ENCODE measurements around the gene NMRAL1. TPM values are rescaled to one million over a fixed set of nuclear protein-coding genes. Genes with fewer than 3 reads are reported as not detected.

NMRAL1 gene
- total RNA-seq, 5 donors from 2014 or later (not counting 1 experiment from before 2014, with no cell fraction given) = 50.1 to 79.1 (median 62.1) TPM

GRCh38 chr16:4455081-4455480 lies 19.3 kb downstream of the NMRAL1 start:
- Histone ChIP-seq H3K9me3 (no peaks in the 10 kb centered on the region), H3K27me3 (replicated peaks in 1 of 2; ENCODE audit: control insufficient read depth in 2 of 2, extremely low read depth in 1 of 2, insufficient read depth in 2 of 2, low read length in 1 of 2) (no peaks in the 10 kb centered on the region), H3K4me1 (ENCODE audit: control insufficient read depth in 1 of 2, extremely low read depth in 1 of 2, insufficient read depth in 2 of 2, low read length in 2 of 2) (peaks cover 0 to 15% of the 10 kb centered on the region in 2 experiments), H3K36me3 (ENCODE audit: control insufficient read depth in 2 of 2, extremely low read depth in 1 of 2, insufficient read depth in 1 of 2, low read length in 1 of 2) (peaks cover 22 to 65% of the 10 kb centered on the region in 2 donors), H3K4me3 (ENCODE audit: control insufficient read depth in 1 of 2, extremely low read depth in 1 of 2, low read length in 1 of 2) (no peak overlapping the region), H3K27ac (ENCODE audit: low read length) (no peak overlapping the region)
- CTCF ChIA-PET = no interaction called here
- Mint-ChIP-seq H3K9me3 (no peaks in the 10 kb centered on the region), H3K27ac (no peak overlapping the region), H3K36me3 (peaks cover 28% of the 10 kb centered on the region), H3K4me1 (peaks cover 10 to 15% (median 13%) of the 10 kb centered on the region in 3 donors), H3K4me3 (no peak overlapping the region), H3K27me3 (no peaks in the 10 kb centered on the region)
- POLR2A ChIA-PET = no interaction called here
- 90% methylated on average over 14 of the region's 14 CpGs for WGBS (ENCODE audit: insufficient coverage)
- DNase-seq (no peak), ATAC-seq (replicated peaks in 1 of 4) (no peak)

- Histone ChIP-seq H3K27ac (ENCODE audit: low read length) (no peak overlapping the region), H3K27me3 (replicated peaks in 1 of 2; ENCODE audit: control insufficient read depth in 2 of 2, extremely low read depth in 1 of 2, insufficient read depth in 2 of 2, low read length in 1 of 2) (no peaks in the 10 kb centered on the region), H3K36me3 (ENCODE audit: control insufficient read depth in 2 of 2, extremely low read depth in 1 of 2, insufficient read depth in 1 of 2, low read length in 1 of 2) (peaks cover 22 to 69% of the 10 kb centered on the region in 2 donors), H3K4me3 (ENCODE audit: control insufficient read depth in 1 of 2, extremely low read depth in 1 of 2, low read length in 1 of 2) (no peak overlapping the region), H3K4me1 (ENCODE audit: control insufficient read depth in 1 of 2, extremely low read depth in 1 of 2, insufficient read depth in 2 of 2, low read length in 2 of 2) (peaks cover 0 to 10% of the 10 kb centered on the region in 2 experiments), H3K9me3 (no peaks in the 10 kb centered on the region)
- DNase-seq = no peak
- POLR2A ChIA-PET = no interaction called here
- no peak for ATAC-seq (replicated peaks in 1 of 4)
- Mint-ChIP-seq H3K27me3 (no peaks in the 10 kb centered on the region), H3K4me3 (no peak overlapping the region), H3K27ac (no peak overlapping the region), H3K36me3 (peaks cover 28% of the 10 kb centered on the region), H3K4me1 (peaks cover 7 to 10% (median 9%) of the 10 kb centered on the region in 3 donors), H3K9me3 (no peaks in the 10 kb centered on the region)
- WGBS (ENCODE audit: insufficient coverage) = no CpG with 5 or more reads among the region's 9 CpGs
- CTCF ChIA-PET = no interaction called here
These were observed 19.8 kb downstream of the NMRAL1 start for GRCh38 chr16:4454623-4455022.

- H3K4me3 ChIP-seq (ENCODE audit: control insufficient read depth in 1 of 2, extremely low read depth in 1 of 2, low read length in 1 of 2) = no peak overlapping the region
- POLR2A ChIA-PET = no interaction called here
- no peak for DNase-seq
- WGBS (ENCODE audit: insufficient coverage) = 100% methylated on average over 3 of the region's 5 CpGs
- no peaks in the 10 kb centered on the region for H3K27me3 Mint-ChIP-seq
- no peaks in the 10 kb centered on the region for H3K4me1 ChIP-seq (ENCODE audit: control insufficient read depth in 1 of 2, extremely low read depth in 1 of 2, insufficient read depth in 2 of 2, low read length in 2 of 2)
- peaks cover 0 to 3% (median 0%) of the 10 kb centered on the region in 3 donors for H3K4me1 Mint-ChIP-seq
- H3K27me3 ChIP-seq (replicated peaks in 1 of 2; ENCODE audit: control insufficient read depth in 2 of 2, extremely low read depth in 1 of 2, insufficient read depth in 2 of 2, low read length in 1 of 2) = no peaks in the 10 kb centered on the region
- H3K4me3 Mint-ChIP-seq = no peak overlapping the region
- no peak overlapping the region for H3K27ac ChIP-seq (ENCODE audit: low read length)
- no peaks in the 10 kb centered on the region for H3K9me3 Mint-ChIP-seq
- CTCF ChIA-PET = no interaction called here
- H3K9me3 ChIP-seq = no peaks in the 10 kb centered on the region
- H3K27ac Mint-ChIP-seq = no peak overlapping the region
- peaks cover 34% of the 10 kb centered on the region for H3K36me3 Mint-ChIP-seq
- peaks cover 29 to 87% of the 10 kb centered on the region in 2 donors for H3K36me3 ChIP-seq (ENCODE audit: control insufficient read depth in 2 of 2, extremely low read depth in 1 of 2, insufficient read depth in 1 of 2, low read length in 1 of 2)
- no peak for ATAC-seq (replicated peaks in 1 of 4)
These were observed 21.8 kb downstream of the NMRAL1 start for GRCh38 chr16:4452674-4453073.

- Mint-ChIP-seq H3K4me1 (no peaks in the 10 kb centered on the region), H3K27ac (no peak overlapping the region), H3K4me3 (no peak overlapping the region), H3K27me3 (no peaks in the 10 kb centered on the region), H3K9me3 (no peaks in the 10 kb centered on the region), H3K36me3 (peaks cover 40% of the 10 kb centered on the region)
- no peaks in the 10 kb centered on the region for H3K27me3 ChIP-seq (replicated peaks in 1 of 2; ENCODE audit: control insufficient read depth in 2 of 2, extremely low read depth in 1 of 2, insufficient read depth in 2 of 2, low read length in 1 of 2)
- H3K4me3 ChIP-seq (ENCODE audit: control insufficient read depth in 1 of 2, extremely low read depth in 1 of 2, low read length in 1 of 2) = no peak overlapping the region
- no peaks in the 10 kb centered on the region for H3K4me1 ChIP-seq (ENCODE audit: control insufficient read depth in 1 of 2, extremely low read depth in 1 of 2, insufficient read depth in 2 of 2, low read length in 2 of 2)
- ChIA-PET POLR2A (interaction anchor here in 1 of 2 donors (0.6 kb wide), 1 partner anchor 130 kb away, joined by 3 read pairs; no protein-coding TSS in a partner anchor), CTCF (interaction anchor here in 1 of 2 donors (0.5 to 0.7 kb wide), 2 partner anchors 19 to 74 kb away, joined by 6 to 7 read pairs; no protein-coding TSS in a partner anchor)
- DNase-seq (no peak), ATAC-seq (replicated peaks in 1 of 4) (no peak)
- no peak overlapping the region for H3K27ac ChIP-seq (ENCODE audit: low read length)
- no peaks in the 10 kb centered on the region for H3K9me3 ChIP-seq
- peaks cover 32 to 90% of the 10 kb centered on the region in 2 donors for H3K36me3 ChIP-seq (ENCODE audit: control insufficient read depth in 2 of 2, extremely low read depth in 1 of 2, insufficient read depth in 1 of 2, low read length in 1 of 2)
- 93% methylated on average over 11 of the region's 14 CpGs for WGBS (ENCODE audit: insufficient coverage)
These were observed 23.4 kb downstream of the NMRAL1 start for GRCh38 chr16:4450931-4451519.

GRCh38 chr16:4450430-4450829 lies 24.0 kb downstream of the NMRAL1 start:
- peaks cover 30 to 90% of the 10 kb centered on the region in 2 donors for H3K36me3 ChIP-seq (ENCODE audit: control insufficient read depth in 2 of 2, extremely low read depth in 1 of 2, insufficient read depth in 1 of 2, low read length in 1 of 2)
- no peaks in the 10 kb centered on the region for H3K9me3 Mint-ChIP-seq
- ATAC-seq (replicated peaks in 1 of 4) (no peak), DNase-seq (no peak)
- H3K27ac Mint-ChIP-seq = no peak overlapping the region
- H3K9me3 ChIP-seq = no peaks in the 10 kb centered on the region
- CTCF ChIA-PET = interaction anchor here in 1 of 2 donors (0.5 kb wide), 1 partner anchor 20 kb away, joined by 6 read pairs; no protein-coding TSS in a partner anchor
- no peaks in the 10 kb centered on the region for H3K27me3 Mint-ChIP-seq
- H3K4me3 Mint-ChIP-seq = no peak overlapping the region
- WGBS (ENCODE audit: insufficient coverage) = 97% methylated on average over 9 of the region's 14 CpGs
- no peak overlapping the region for H3K4me3 ChIP-seq (ENCODE audit: control insufficient read depth in 1 of 2, extremely low read depth in 1 of 2, low read length in 1 of 2)
- H3K36me3 Mint-ChIP-seq = peaks cover 40% of the 10 kb centered on the region
- no peak overlapping the region for H3K27ac ChIP-seq (ENCODE audit: low read length)
- H3K4me1 ChIP-seq (ENCODE audit: control insufficient read depth in 1 of 2, extremely low read depth in 1 of 2, insufficient read depth in 2 of 2, low read length in 2 of 2) = no peaks in the 10 kb centered on the region
- H3K27me3 ChIP-seq (replicated peaks in 1 of 2; ENCODE audit: control insufficient read depth in 2 of 2, extremely low read depth in 1 of 2, insufficient read depth in 2 of 2, low read length in 1 of 2) = no peaks in the 10 kb centered on the region
- H3K4me1 Mint-ChIP-seq = no peaks in the 10 kb centered on the region
- POLR2A ChIA-PET = interaction anchor here in 1 of 2 donors (0.6 kb wide), 1 partner anchor 131 kb away, joined by 3 read pairs; no protein-coding TSS in a partner anchor

- Histone ChIP-seq H3K27ac (ENCODE audit: low read length) (no peak overlapping the region), H3K27me3 (replicated peaks in 1 of 2; ENCODE audit: control insufficient read depth in 2 of 2, extremely low read depth in 1 of 2, insufficient read depth in 2 of 2, low read length in 1 of 2) (no peaks in the 10 kb centered on the region), H3K4me3 (ENCODE audit: control insufficient read depth in 1 of 2, extremely low read depth in 1 of 2, low read length in 1 of 2) (no peak overlapping the region), H3K9me3 (no peaks in the 10 kb centered on the region), H3K4me1 (ENCODE audit: control insufficient read depth in 1 of 2, extremely low read depth in 1 of 2, insufficient read depth in 2 of 2, low read length in 2 of 2) (no peaks in the 10 kb centered on the region), H3K36me3 (ENCODE audit: control insufficient read depth in 2 of 2, extremely low read depth in 1 of 2, insufficient read depth in 1 of 2, low read length in 1 of 2) (peaks cover 30 to 91% of the 10 kb centered on the region in 2 donors)
- Mint-ChIP-seq H3K36me3 (peaks cover 62% of the 10 kb centered on the region), H3K4me3 (no peak overlapping the region), H3K27me3 (no peaks in the 10 kb centered on the region), H3K4me1 (peaks cover 5 to 7% (median 6%) of the 10 kb centered on the region in 3 donors), H3K9me3 (no peaks in the 10 kb centered on the region), H3K27ac (no peak overlapping the region)
- WGBS (ENCODE audit: insufficient coverage) = 83% methylated on average over 1 of the region's 4 CpGs
- ATAC-seq (replicated peaks in 1 of 4) = no peak
- ChIA-PET POLR2A (interaction anchor here in 1 of 2 donors (0.5 kb wide), 1 partner anchor 16 kb away, joined by 9 read pairs; no protein-coding TSS in a partner anchor), CTCF (no interaction called here)
- no peak for DNase-seq
These were observed 30.4 kb downstream of the NMRAL1 start for GRCh38 chr16:4443986-4444385.

Data from T-cell (primary cell).